OCI-LY3 (cell line): ENCODE results near the gene GDF2.

Experiments used
- H2AFZ ChIP-seq: fragments of 200-600, 300-600 bp; shearing (Covaris generic); 2 replicates; pipeline ENCODE4 v1.6.0; 2014; ENCODE audit warnings: antibody characterized with exemption, low read depth, low read length
- H3K27ac ChIP-seq: fragments of 200-600, 300-600 bp; sonication (generic); 2 replicates; pipeline ENCODE4 v1.5.1; 2014; ENCODE audit warnings: mild to moderate bottlenecking, low read length, moderate library complexity, mixed read lengths
- H3K27me3 ChIP-seq: fragments of 200-600, 300-600 bp; sonication (generic); 2 replicates; pipeline ENCODE4 v1.6.1; 2014; ENCODE audit warnings: low read depth, low read length, mixed read lengths
- H3K36me3 ChIP-seq: fragments of 200-600, 300-600 bp; sonication (generic); replicated peaks from 2 replicates; pipeline ENCODE3; 2014; ENCODE audit warnings: low read depth, low read length, mixed read lengths
- H3K4me1 ChIP-seq: fragments of 300-600, 200-600 bp; sonication (generic); 2 replicates; pipeline ENCODE4 v1.6.1; 2014; ENCODE audit warnings: low read length, mixed read lengths
- H3K4me2 ChIP-seq: fragments of 200-600, 300-600 bp; sonication (generic); 2 replicates; pipeline ENCODE4 v1.6.1; 2014; ENCODE audit warnings: low read length, mixed read lengths
- H3K4me3 ChIP-seq: fragments of 300-600, 200-600 bp; sonication (generic); 2 replicates; pipeline ENCODE4 v1.5.1; 2014; ENCODE audit warnings: antibody characterized with exemption, mild to moderate bottlenecking, low read length, moderate library complexity
- H3K79me2 ChIP-seq: fragments of 300-600, 200-600 bp; shearing (Covaris generic); 2 replicates; pipeline ENCODE4 v1.6.1; 2014; ENCODE audit warnings: mild to moderate bottlenecking, low read length, mixed read lengths
- H3K9ac ChIP-seq: fragments of 300-600, 200-600 bp; shearing (Covaris generic); 2 replicates; pipeline ENCODE4 v1.6.0; 2014; ENCODE audit warnings: mild to moderate bottlenecking, low read length, moderate library complexity
- H3K9me3 ChIP-seq: fragments of 200-600, 300-600 bp; shearing (Covaris generic); 2 replicates; pipeline ENCODE4 v1.6.1; 2014; ENCODE audit warnings: low read length, mixed read lengths; ENCODE audit not compliant: insufficient read depth
- H4K20me1 ChIP-seq: fragments of 200-600, 300-600 bp; sonication (generic); 2 replicates; pipeline ENCODE4 v1.6.1; 2016; ENCODE audit warnings: low read length, mixed read lengths; ENCODE audit not compliant: insufficient read depth
- EZH2phosphoT487 ChIP-seq: fragments of 200-600 bp; shearing (Covaris generic); IDR thresholded peaks from 2 replicates; pipeline ENCODE4 v1.6.1; 2018; ENCODE audit warnings: antibody characterized with exemption, mixed run types, low read depth
- TF ChIP-seq, protein P1 (sequence below): fragments of 200-600, 300-600 bp; sonication (generic); IDR thresholded peaks from 2 replicates; pipeline ENCODE4 v1.5.1; 2014; ENCODE audit warnings: antibody characterized with exemption, low read length, low read depth

Gene GDF2

DNA sequence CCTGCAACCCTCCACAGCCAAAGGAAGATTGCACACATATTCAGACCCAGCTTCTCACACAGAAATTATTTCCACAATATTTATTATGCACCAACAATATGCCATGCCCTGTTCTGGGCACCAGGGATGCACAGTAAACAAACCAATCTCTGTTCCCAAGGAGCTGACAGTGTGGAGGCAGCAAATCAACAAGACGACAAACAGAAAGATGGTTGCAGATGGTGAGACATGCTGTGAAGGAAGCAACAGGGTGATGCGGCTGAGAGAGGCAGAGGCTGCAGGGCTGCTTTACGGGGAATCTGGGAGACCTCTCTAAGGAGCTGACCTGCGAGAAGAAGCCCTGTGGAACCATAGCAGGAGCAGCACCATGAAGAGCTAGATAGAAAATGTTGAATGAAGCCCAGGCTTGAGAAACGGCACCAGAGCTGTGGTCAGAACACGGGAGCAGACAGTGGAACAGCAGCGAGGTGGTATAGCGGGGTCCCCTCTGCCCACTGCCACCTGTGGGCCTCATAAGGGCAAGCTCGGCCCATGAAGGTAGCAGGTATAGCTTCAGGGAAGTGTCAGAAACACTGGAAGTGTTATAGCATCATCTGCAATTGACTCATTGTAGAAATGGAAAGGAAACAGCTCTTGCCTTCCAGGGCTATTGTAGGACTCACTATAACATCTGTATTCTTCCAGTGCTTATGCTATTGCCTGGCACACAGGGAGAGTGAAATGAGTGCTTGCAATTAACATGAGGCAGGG lies 43.4 kb downstream of the GDF2 start:
- TF ChIP-seq, protein P1, sequence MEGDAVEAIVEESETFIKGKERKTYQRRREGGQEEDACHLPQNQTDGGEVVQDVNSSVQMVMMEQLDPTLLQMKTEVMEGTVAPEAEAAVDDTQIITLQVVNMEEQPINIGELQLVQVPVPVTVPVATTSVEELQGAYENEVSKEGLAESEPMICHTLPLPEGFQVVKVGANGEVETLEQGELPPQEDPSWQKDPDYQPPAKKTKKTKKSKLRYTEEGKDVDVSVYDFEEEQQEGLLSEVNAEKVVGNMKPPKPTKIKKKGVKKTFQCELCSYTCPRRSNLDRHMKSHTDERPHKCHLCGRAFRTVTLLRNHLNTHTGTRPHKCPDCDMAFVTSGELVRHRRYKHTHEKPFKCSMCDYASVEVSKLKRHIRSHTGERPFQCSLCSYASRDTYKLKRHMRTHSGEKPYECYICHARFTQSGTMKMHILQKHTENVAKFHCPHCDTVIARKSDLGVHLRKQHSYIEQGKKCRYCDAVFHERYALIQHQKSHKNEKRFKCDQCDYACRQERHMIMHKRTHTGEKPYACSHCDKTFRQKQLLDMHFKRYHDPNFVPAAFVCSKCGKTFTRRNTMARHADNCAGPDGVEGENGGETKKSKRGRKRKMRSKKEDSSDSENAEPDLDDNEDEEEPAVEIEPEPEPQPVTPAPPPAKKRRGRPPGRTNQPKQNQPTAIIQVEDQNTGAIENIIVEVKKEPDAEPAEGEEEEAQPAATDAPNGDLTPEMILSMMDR = no peak
- no peak for TF ChIP-seq EZH2phosphoT487
- no peaks in the 10 kb centered on the region for H4K20me1 ChIP-seq
- H3K4me2 ChIP-seq = no peak overlapping the region
- no peaks in the 10 kb centered on the region for H3K4me1 ChIP-seq
- no peak overlapping the region for H3K4me3 ChIP-seq
- no peaks in the 10 kb centered on the region for H3K79me2 ChIP-seq
- no peaks in the 10 kb centered on the region for H3K36me3 ChIP-seq
- H3K27me3 ChIP-seq = no peaks in the 10 kb centered on the region
- H3K27ac ChIP-seq = no peak overlapping the region
- no peak overlapping the region for H2AFZ ChIP-seq
- H3K9me3 ChIP-seq = no peaks in the 10 kb centered on the region
- no peak overlapping the region for H3K9ac ChIP-seq

GRCh38 chr10:47366181-47366631 lies 44.0 kb downstream of the GDF2 start:
- Histone ChIP-seq H2AFZ (no peak overlapping the region), H3K9ac (no peak overlapping the region), H3K4me1 (no peaks in the 10 kb centered on the region), H3K4me3 (no peak overlapping the region), H3K79me2 (no peaks in the 10 kb centered on the region), H4K20me1 (no peaks in the 10 kb centered on the region), H3K27me3 (no peaks in the 10 kb centered on the region), H3K9me3 (no peaks in the 10 kb centered on the region), H3K4me2 (no peak overlapping the region), H3K27ac (no peak overlapping the region), H3K36me3 (no peaks in the 10 kb centered on the region)
- TF ChIP-seq, protein P1 = no peak
- no peak for TF ChIP-seq EZH2phosphoT487

- Histone ChIP-seq H3K9me3 (no peaks in the 10 kb centered on the region), H3K27ac (no peak overlapping the region), H3K4me3 (no peak overlapping the region), H3K27me3 (no peaks in the 10 kb centered on the region), H3K9ac (no peak overlapping the region), H4K20me1 (no peaks in the 10 kb centered on the region), H3K79me2 (no peaks in the 10 kb centered on the region), H3K4me1 (no peaks in the 10 kb centered on the region), H3K36me3 (no peaks in the 10 kb centered on the region), H3K4me2 (no peak overlapping the region), H2AFZ (no peak overlapping the region)
- TF ChIP-seq, protein P1 = no peak
- TF ChIP-seq EZH2phosphoT487 = no peak
These were observed 44.6 kb downstream of the GDF2 start for GRCh38 chr10:47366731-47367460.

DNA sequence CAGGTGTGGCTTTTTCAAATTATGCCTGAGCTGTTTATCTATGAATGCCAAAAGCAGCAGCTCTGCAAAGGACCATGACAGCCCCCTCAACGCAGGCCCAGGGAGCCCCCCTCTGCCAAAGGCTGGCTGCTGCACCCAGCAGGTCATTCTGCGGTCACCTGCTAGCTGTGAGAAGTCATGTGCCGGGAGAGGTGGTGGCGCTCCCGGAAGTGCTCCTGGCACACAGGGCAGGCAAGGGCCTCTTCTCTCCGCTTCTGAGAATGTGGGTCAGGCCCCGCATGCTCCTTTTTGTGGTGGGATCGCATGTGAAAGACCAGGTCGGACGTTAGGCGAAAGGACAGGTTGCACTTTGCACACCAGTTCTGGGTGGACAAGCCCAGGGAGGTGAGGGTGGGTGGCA lies 45.4 kb downstream of the GDF2 start:
- TF ChIP-seq EZH2phosphoT487 = no peak
- TF ChIP-seq, protein P1 = no peak
- no peaks in the 10 kb centered on the region for H3K27me3 ChIP-seq
- no peaks in the 10 kb centered on the region for H3K36me3 ChIP-seq
- H3K4me1 ChIP-seq = no peaks in the 10 kb centered on the region
- no peak overlapping the region for H3K27ac ChIP-seq
- H2AFZ ChIP-seq = no peak overlapping the region
- H3K9me3 ChIP-seq = no peaks in the 10 kb centered on the region
- no peaks in the 10 kb centered on the region for H3K79me2 ChIP-seq
- no peaks in the 10 kb centered on the region for H4K20me1 ChIP-seq
- no peak overlapping the region for H3K9ac ChIP-seq
- H3K4me3 ChIP-seq = no peak overlapping the region
- H3K4me2 ChIP-seq = no peak overlapping the region
